T-helper 1 cell (primary cell): ENCODE results near the gene MRAS.
"Not testable (repeated sequence)": the region's sequence is repeated elsewhere in the genome, so short reads cannot be mapped to it uniquely, and the experiment has no call there.

Experiments
- DNase-seq, 5 donors: peaks; one replicate each; pipeline ENCODE4 v3.0.0-alpha.2; 2012 to 2020

The MRAS gene

DNA sequence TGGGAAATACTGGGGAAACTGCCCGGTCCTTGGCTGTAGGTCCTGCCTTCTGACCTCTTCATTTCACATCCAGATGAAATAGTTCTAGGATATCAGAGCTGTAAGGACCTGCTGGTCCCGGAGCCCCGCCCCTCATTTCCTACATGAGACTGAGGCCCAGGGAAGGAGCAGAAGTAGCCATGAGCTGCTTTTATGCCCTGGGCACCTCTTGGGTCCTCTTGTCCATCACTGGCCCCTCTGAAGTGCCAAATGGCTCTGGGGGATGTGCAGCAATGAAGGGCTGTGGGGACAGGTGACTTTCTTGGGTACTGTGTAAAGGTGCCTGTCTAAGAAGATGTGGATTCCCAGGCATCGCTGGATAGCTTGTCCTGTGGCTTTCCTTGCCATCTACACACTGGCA is 45.8 kb downstream of the MRAS start:
- no peak for DNase-seq

DNA sequence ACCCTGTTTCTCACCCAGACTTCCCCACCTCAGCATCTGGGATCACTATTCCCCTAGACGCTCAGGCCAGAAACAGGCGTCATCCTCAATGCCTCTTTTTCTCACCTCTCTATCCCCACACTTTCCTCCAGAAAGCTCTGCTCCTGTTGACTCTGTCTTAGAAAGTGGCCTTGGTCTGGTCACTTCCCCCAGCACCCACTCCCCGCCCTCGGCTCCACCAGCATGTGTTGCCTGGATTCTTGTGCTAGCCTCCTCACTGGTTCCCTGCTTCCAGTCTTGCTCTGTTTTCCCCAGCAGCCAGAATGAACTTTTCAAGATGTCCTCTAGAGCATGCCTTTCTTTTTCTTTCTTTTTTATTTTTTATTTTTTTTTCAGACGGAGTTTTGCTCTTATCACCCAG is 46.3 kb downstream of the MRAS start:
- DNase-seq: no peak

DNA sequence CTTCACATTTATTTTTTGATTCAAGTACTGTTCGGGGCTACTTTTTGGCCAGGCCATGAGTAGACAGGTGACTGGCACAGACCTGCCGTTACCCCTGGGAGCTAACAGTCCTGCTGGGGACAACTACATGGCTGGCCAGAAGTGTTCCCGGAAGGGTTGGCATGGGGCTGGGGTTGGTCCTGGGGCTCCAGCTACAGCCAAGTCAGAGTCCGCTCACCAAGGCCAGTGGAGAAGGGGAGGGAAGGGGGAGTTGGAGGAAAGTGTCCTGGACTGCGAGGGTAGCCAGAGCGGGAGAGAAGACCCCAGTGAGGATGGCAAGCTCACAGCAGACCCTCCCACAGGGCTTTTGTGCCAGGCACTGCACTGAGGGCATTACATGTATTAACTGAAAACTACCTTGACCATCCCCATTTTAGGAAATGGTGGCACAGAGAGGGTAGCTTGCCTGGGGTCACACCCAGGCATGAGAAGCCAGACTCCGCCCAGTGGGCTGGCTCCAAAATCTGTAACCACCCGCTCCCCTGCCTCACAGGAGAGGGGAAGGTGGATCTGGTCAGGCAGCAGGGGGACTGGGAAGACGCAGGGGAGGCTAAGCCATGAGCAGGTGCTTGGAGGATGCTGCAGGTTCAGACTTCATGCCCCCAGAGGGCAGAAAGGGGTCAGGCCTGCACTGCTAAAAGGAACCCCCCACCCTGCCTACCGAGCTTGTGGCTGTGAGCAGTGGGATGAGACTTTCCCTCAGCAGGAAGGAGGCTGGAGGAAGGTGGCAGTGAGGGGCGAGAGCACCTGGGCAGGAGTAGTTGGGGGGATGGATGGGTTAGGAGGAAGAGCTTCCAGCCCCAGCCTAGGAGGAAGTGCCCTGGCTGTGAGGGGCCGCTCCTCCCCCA is 47.7 kb downstream of the MRAS start:
- no peak for DNase-seq

DNA sequence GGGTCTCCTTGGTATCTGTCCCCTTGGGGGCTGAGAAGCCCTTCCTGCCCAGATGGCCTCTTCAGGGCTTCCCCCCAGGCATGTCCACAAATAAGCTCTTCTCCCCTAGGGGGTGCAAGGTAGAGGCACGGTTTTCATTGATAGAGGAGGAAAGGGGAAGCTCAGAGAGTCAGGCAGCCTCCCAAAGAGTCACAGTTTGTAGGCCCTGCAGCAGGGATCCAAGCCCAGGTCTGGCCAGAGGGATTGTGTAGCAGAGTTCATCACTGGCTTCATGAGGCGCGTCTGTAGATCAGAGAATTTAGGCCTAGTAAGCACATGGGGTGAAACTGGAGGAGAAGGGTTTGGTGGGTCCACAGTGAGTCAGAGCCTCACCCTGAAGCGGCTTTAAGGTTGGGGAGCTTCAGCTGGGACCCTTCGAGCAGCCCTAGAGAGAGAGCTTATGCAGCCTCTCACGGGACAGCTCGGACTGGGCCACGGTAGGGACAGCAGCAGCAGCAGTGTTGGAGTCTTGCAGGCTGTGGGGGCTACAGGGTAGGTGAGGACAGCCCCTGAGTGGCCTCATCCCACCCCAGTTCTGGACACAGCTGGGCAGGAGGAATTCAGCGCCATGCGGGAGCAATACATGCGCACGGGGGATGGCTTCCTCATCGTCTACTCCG is 48.5 kb downstream of the MRAS start:
- no peak for DNase-seq

DNA sequence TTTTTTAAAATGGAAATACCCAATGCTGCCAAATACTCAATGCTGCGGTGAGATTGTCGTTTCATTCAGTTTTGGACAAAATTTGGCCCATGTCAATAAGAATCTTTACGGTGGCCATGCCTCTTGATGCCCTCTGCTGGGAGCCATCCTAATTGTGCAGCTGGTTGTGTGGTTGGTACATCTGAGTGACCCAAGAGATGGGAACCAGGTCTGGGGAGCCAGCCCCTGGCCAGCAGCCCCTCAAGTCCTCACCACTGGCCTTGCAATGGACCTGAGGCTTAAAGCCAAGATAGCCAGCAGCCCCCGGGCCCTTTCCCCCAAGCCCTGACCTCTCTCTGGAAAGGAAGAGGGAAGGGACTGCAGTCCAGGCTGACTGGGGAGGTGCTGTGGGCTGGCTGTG is 49.6 kb downstream of the MRAS start:
- DNase-seq: no peak

DNA sequence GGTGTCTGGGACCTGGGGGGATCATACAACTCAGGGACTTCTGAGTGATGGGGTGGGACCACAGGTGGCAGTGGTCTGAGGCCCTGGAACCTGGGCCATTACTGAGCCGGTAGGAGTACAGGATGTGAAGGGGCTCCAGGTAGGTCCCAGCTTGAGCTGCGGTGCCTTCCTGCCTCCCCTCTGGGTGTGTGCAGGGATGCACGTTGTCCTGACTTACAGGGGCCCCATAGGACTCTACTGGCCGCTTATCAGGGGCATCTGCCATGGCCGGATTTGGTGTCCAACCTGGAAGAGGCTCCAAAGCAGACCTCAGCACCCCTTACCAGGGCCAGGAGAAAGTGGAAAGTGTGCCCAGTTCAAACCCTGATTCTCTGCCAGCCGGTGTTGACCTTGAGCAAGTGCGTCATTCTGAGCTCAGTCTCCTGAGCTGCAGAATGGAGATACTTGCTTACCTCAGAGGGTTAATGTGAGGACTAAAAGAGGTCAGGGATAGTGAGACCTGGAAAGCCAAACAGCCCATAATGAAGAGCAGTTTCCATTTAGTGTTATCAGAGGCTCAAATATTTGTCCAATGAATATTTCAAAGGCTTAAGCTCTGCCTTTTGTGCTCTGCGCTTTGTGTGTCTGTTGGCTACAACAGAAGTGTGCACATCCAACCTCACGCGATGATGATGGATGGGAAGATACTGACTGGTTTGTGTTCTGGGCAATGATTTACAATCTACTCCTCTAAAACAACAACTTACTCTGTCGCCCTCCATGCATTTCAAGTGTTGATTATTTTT is 50.6 kb downstream of the MRAS start:
- DNase-seq: no peak

DNA sequence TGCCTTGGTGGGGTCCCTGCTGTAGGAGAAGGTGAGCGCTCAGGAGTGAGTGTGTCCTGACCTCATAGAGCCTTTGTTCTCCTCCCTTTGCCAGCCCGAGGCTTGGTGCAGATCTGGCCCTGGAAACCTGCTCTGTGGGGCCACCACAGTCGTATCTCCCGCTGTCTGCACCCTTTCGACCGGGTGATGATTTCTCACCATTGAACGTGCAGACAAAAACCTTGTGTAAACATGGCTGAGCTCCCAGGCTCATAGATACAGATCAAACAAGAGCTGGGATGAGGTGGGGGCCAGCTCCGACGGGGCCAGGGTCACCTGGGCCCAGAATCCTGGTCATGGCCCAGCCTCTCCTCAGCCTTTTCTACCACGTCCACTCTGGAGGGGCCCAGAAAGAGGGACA is 51.4 kb downstream of the MRAS start:
- no peak for DNase-seq

DNA sequence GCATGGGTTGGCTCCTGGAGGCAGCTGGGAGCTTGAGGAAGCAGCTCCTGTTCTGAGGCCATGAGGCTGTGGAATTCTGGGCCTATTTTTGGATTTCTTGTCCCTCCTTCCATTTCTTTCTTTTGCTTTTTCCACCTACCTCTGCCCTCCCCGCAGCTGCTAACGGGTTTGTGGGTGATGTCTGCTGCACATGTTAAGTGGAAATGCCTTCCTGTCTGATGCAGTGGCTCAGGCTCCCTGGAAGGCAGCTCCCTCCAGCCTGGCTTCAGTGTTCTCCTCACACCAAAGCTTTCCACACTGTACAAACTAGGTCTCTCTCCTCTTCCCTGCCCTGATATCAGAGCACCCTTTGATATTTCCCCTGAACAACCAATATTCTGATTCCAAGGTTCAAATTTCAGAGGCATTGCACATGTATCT is 52.3 kb downstream of the MRAS start:
- no peak for DNase-seq

DNA sequence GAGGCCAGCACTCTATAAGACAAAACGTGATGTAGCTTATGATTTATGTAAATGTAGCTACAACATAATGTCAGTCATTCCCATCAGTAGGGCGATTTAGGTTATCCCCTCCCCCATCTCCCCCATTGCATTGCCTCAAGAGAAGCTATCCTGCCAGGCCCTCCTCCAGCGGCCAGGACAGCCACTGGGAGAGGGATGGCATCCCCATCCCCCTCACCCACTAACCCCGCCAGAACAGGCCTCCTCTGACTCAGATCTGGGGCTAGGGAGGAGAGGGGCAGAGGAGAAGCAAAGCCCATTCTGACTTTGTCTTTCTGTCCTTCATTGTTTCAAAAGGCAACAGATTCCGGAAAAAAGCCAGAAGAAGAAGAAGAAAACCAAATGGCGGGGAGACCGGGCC is 53.5 kb downstream of the MRAS start:
- no peak for DNase-seq

DNA sequence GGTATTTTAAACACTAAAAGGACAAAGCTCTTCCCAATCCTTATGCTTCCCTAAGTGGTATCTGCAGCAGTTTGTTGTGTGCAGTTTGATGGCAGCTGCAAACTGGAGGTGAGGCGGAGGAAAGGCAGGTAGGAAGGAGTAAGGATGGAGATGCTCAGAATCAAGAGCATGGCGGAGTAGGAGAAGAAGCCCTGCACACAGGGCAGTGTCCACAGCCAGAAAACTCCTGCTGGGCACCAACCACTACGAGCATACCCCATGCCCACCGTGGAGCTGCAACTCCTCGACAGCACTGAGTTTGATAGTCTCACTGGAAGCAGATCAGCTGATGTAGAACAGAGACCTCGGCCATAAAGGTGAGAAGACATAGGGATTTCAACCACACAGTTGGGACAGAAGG is 55.7 kb downstream of the MRAS start:
- no peak for DNase-seq

DNA sequence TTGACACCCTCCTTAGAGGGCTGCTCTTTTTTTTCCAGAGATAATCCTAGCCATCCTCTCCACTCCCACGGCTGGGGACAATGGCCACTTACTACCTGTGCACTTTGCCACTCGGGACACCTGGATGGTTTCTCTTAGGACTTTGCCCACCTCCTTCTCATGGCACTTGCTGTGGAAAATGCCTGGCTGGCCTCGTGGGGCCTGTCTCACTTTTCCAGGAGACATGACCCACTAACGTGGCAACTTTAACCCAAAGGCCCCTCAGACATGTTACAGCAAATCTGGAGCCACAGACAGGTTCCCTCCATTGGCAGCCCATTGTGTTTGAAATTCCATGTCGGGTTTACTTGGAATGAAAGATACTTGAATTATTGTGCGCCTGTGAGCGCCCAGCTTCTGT is 56.6 kb downstream of the MRAS start:
- DNase-seq: no peak

DNA sequence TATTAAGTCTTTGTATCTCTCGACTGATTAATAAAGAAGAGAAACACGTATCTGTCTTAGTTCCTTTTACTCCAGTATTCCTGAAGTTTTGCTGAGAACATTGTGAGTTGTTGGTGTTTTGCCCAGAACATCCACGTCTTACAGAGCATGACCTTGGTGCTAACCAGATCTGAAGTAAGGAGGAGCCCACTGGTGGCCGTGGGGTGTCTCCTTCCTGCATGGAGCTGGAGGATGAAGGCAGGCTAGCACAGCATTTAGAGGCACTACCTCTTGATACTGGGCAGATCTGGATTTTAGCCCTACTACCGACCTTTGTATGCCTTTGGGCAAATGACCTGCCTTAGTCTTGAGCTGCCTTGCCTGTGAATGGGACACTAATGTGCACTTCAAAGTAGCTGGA is 57.1 kb downstream of the MRAS start:
- DNase-seq: no peak

DNA sequence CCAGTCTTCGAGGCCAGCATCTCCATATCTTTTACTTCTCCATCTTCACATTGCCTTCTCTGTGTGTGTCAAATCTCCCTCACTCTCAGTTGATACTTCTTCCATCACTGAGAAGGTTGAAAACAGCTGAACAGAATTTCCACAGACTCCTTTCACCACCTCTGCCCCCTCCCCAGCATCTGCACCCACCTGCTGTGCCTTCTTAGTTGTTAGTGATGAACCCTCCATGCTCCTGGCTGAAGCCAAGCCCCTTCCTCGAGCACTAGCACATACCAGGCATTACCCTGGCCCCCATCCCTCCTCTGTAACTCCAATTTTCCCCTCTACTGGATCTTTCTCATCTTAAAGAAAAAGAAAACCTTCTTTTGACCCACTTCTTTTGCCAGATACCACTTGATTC is 58.2 kb downstream of the MRAS start:
- DNase-seq: no peak

DNA sequence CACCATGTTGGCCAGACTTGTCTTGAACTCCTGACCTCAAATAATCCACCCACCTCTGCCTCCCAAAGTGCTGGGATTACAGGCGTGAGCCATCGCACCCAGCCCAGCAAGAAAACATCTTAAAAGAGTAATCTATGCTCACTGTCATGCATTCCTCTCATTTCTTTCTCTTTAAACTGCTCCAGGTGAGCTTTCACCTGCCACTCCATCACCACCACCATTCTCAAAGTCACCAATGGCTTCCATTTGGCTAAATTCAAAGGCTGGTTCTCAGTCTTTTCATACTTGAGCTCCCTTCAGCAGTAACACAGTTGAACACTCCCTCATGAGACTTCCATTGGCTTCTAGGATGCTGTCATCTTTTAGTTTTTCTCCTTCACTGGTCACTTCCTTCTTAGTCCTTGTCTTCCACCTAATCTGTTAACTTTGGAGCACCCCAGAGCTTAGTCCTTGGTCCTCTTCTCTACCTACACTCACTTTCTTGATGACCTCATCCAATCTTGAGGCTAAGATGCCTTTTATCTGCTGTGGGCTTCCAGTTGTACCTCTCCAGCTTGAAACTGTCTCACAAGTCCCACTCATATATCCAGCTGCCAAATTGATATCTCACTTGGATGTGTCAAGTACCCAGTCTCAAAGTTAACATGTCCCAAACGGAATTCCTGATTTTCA is 59.0 kb downstream of the MRAS start:
- DNase-seq: no peak

DNA sequence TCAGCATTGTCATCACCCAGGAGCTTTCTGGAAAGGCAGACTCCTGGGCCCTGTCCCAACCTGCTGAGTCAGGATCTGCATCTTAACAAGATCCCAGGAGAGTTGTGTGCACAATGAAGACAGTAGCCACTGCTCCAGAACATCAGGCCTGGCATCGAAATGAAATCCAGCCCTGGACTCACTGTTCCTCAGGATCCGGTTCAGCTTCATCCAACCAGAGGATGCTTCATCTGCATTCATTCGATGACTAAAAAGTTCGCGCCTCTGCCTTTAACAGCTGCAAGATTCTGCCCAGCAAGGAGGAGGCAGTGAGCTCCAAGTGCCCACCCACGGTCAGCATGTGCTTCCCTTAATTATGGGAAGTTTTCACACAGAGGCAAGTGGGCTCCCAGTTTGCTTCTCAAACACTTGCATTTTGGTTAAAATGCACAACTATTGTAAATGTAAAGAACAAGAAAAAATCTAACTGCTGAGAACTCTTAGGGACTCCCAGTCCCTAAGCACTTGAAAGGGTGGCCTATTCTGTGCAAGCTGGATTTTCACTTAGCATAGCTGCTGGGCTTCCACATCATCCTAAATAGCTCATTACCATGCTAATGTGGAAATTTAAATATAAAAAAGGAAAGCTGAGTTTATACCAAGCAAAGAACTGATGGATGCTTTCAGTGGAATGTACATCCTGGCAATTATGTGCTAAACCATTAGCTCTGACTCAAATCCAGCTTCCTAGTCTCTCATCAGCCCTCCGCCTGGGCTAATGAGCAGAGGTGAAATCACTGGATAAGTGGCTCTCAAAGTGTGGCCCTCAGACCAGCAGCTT is 60.6 kb downstream of the MRAS start:
- DNase-seq: no peak

DNA sequence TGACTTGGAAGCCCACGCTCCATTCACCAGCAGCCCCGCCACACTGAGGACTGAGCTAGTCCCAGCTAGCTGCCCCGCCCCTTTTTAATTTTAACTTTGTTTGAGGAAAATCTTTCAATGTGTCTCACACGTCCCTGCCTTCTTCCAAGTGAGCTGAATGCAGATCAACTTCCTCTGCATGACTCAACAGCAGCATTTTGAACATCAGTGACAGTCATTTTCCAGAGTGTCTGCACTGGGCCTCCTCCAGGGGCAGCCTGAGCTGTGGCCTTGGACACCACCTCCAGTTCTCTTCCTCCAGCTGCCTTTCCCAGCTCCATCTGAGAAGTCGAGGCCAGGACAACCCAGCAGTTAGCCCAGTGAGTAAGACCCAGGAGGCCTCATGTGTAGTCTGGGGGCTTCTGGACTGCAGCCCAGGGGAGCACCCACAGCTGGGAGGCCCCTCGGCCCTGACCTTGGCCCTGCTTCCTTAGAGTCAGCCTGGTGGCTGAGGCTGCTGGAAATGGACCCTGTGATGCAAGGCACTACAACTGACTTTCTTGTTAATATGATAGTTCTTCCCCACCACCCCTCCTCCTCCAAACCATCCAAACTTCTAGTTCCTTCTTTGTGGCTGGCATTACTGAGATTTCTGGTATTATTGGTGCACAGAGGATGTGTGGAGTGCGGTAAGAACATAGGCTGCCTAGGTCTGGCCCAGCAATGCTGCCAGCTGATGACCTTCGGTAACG is 64.6 kb downstream of the MRAS start:
- DNase-seq: no peak

DNA sequence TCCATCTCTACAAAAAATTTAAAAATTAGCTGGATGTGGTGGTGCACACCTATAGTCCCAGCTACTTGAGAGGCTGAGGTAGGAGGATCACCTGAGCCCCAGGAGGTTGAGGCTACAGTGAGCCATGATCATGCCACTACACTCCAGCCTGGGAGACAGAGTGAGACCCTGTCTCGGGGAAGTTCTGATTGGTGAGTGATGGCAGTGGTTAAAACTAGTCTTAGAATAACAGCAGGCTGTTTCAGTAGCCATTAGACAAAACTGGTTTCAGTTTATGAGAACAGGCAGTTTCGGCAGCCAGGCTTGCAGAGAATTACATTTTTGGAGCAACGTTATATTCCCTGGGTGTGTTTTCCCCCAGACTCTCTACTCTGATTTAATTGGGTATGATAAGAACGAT is 67.9 kb downstream of the MRAS start:
- DNase-seq: not testable (repeated sequence)

DNA sequence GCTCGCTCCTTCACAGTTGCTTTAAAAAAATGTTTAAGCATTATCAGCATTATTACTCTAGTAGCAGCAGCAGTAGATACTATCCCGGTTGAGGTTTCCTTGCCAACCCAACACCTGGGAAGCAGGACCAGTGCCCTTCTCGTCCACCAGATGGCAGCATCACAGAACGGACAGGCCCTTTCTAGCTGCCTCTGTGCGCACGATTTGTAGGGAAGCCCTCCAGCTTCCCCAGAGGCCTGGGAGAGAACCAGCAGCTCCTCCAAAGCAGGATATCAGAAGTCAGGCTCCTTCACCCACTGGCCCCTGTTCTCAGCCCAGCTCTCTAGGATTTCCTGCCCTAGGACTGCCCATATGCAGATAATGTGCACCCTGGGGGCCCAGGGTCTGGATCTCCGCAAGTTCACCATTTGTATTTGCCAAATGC is 69.2 kb downstream of the MRAS start:
- peak in 3 of 5 donors; percentile 29 to 55 (median 45) for DNase-seq

DNA sequence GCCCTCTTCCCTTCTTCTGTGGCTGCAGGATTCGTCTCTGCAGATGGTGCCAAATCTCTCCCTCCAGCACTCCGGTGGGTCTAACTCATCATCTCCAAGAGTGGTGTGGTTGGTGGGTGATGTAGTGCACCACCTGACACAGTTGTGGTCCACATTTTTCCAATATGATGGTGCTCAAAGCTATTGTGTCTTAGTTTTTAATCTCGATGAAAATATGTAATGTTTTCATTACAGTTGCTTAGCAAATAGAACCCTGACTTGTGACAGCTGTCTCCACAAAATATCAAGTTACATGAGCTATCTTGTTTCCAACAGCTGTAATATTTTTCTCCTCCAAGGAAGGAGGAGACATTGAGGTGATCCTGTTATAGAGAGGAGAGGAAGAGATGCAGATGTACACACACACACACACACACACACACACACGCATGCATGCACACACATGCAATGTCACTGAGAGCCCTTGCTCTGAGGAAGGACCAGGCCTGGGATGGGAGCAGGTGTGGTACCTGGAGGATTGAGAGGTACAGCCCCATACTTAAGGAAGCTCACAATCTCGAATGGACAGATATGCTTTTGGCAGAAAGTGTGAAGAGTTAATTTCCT is 70.3 kb downstream of the MRAS start:
- no peak for DNase-seq

DNA sequence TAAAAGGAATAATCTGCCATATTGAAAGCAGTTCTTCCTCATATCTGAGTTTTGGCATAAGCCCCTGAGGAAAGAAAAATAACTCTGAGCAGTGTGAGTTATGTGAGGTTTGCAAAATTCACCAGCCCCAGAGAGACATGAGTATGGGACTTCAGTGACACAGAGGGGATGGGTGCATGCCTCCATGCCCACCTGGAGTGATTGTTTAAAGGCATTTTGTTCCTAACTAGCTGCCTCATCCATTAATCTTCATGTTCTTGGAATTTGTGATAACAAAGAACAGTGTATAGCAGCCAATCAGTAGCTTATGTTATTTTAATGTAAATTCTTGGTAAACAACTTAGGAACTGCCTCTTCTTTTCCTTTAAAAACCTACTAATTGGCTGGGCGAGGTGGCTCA is 74.9 kb downstream of the MRAS start:
- no peak for DNase-seq

DNA sequence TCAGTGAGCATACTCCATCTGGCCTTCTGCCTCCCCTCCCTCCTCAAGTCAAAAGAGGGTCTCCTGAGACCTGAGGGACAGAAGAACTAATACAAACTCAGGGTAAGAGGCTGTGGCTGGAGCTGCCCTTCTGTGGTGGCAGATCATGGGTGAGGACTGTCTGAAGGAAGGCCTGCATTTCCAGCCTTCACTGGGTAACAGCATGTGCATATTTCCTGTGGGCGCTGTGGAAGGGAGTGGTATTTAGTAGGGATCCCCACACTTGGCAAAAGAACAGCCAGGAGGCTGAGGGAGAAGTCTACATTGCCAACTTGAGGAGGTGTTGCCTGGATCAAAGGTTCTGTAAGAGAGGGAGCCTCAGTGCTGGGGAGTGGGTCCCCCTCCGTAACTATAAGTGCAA is 75.9 kb downstream of the MRAS start:
- no peak for DNase-seq
